ENCODE data around the gene SPECC1.
"Not testable (repeated sequence)": the region's sequence is repeated elsewhere in the genome, so short reads cannot be mapped to it uniquely, and the experiment has no call there.

The SPECC1 gene

GRCh38 chr17:20012017-20012536 lies 2.9 kb downstream of the SPECC1 start:
- no peak for DNase-seq

GRCh38 chr17:20016475-20016992 lies 7.4 kb downstream of the SPECC1 start:
- not testable (repeated sequence) for DNase-seq

GRCh38 chr17:20022701-20023100 lies 13.5 kb downstream of the SPECC1 start:
- DNase-seq, result no peak

- no peak for DNase-seq
Measured at GRCh38 chr17:20026960-20027359, 17.8 kb downstream of the SPECC1 start.

GRCh38 chr17:20028443-20028842 lies 19.3 kb downstream of the SPECC1 start:
- no peak for DNase-seq

GRCh38 chr17:20032636-20033035 lies 23.5 kb downstream of the SPECC1 start:
- no peak for DNase-seq

- DNase-seq, result no peak
Measured at GRCh38 chr17:20033415-20033814, 24.3 kb downstream of the SPECC1 start.

- DNase-seq, result no peak
Measured at GRCh38 chr17:20035501-20035900, 26.3 kb downstream of the SPECC1 start.

- DNase-seq, result not testable (repeated sequence)
Measured at GRCh38 chr17:20037286-20037685, 28.1 kb downstream of the SPECC1 start.

GRCh38 chr17:20039037-20039436 lies 29.9 kb downstream of the SPECC1 start:
- no peak for DNase-seq

GRCh38 chr17:20040216-20040615 lies 31.1 kb downstream of the SPECC1 start:
- DNase-seq, result no peak

GRCh38 chr17:20043021-20043420 lies 33.9 kb downstream of the SPECC1 start:
- no peak for DNase-seq

- DNase-seq, result no peak
Measured at GRCh38 chr17:20045476-20045875, 36.3 kb downstream of the SPECC1 start.

GRCh38 chr17:20046629-20047028 lies 37.5 kb downstream of the SPECC1 start:
- DNase-seq, result no peak

GRCh38 chr17:20051624-20052023 lies 42.5 kb downstream of the SPECC1 start:
- DNase-seq, result no peak

GRCh38 chr17:20053361-20053964 lies 44.3 kb downstream of the SPECC1 start:
- DNase-seq, result no peak

- DNase-seq, result peak in 1 of 2 experiments; percentile 48
Measured at GRCh38 chr17:20059728-20060188, 50.6 kb downstream of the SPECC1 start.

- DNase-seq, result peak in 1 of 2 experiments; percentile 63
Measured at GRCh38 chr17:20063665-20064648, 54.8 kb downstream of the SPECC1 start.

GRCh38 chr17:20066253-20066652 lies 57.1 kb downstream of the SPECC1 start:
- DNase-seq, result peak; percentile 21 to 62

- DNase-seq, result no peak
Measured at GRCh38 chr17:20067711-20068110, 58.6 kb downstream of the SPECC1 start.

- no peak for DNase-seq
Measured at GRCh38 chr17:20068445-20068844, 59.3 kb downstream of the SPECC1 start.

- DNase-seq, result no peak
Measured at GRCh38 chr17:20071824-20072691, 62.9 kb downstream of the SPECC1 start.

- no peak for DNase-seq
Measured at GRCh38 chr17:20072692-20072992, 63.5 kb downstream of the SPECC1 start.

Data from SW 1271 (cell line).